ENCODE results near the gene NACC2.
"Not testable (repeated sequence)": the region's sequence is repeated elsewhere in the genome, so short reads cannot be mapped to it uniquely, and the experiment has no call there.

NACC2 gene

DNA sequence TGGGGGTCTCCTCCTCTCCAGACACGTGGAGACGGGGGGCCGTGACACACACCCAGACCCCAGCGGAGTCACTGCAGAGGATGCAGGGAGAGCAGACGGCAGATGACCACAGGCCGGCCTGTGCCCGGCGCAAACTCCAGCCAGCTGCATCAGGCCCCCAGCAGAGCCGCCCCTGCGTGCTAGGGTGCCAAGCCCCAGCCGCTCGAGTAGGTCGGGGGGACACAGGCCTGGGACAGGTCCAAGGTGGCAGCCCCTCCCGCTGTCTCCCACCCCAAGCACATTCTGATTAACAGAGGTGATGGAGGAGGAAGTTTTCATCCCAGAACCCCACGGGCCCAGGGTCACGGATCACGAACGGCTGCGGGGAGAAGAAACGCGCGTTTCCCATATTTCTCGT lies 14.4 kb downstream of the NACC2 start:
- DNase-seq (ENCODE audit: low spot score): no peak

DNA sequence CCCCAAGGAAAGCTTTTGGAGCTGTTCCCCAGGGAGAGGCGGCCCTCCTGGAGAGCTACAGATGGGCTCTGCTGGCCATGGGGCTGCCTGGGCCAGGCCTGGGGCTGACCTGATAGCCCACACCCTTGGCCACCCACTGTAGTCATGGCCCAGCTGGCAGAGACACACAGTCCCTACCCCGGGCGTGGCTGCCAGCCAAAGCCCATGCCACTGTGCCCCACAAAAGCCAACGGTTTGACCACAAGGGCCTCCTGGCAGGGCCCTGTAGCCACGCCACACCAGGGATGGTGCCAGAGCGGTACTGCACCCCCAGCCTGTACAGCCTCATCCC lies 15.2 kb downstream of the NACC2 start:
- no peak for DNase-seq (ENCODE audit: low spot score)

DNA sequence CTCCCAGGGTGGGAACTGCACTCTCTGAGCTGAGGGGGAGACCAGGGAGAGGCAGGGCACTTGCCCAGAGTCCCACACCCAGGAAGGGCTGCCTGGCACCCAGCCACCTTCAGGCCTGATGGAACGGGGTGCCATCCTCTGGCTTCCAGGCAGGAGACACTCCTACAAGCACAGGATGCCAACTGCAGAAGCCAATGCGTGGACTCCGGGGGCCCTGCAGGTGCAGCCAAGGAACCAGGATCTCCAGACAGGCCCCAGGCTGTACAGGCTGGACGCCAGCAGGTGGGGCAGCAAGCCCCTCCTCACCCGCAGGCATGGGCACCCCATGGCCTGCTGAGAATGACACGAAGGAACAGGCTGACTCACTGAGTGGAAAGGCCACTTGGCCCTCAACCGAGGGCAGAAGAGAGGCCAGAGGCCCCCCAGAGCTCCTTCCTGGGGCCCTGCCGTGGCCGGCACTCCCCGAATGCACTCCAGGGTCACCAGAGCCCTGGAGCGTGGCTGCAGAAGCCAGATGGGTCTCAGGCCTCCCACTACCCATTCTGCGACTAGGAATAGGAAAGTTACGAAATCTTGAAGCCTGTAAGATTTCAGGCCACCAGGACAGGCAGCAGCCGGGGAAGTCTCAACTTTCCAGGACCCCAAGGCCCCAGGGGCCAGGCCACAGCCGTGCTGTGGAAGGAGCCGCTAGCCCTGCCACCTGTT lies 15.7 kb downstream of the NACC2 start:
- DNase-seq (ENCODE audit: low spot score): no peak

DNA sequence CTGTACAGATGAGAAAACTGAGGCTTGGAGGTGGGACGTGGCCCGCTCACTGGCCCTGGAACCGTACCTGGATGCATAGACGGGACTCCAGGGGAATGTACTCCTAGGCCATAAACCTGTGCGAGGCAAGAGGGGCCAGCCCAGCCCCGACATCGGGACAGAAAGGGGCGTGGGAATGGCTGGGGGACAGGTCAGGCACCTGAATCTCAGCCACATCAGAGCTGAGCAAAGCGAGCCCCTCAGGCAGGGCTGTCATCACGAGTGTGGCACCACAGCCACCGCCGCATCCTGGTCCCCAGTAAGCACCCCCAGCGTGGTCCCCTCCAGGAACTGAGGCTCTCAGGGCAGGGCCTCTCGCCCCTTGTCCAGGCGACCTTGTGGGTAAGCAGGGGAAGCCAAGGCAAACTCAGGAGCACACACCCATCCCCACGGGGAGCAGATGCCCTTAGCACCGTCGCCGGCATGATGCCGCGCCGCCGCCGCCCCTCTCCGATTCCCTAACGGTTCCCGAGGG lies 16.5 kb downstream of the NACC2 start:
- DNase-seq (ENCODE audit: low spot score): no peak

DNA sequence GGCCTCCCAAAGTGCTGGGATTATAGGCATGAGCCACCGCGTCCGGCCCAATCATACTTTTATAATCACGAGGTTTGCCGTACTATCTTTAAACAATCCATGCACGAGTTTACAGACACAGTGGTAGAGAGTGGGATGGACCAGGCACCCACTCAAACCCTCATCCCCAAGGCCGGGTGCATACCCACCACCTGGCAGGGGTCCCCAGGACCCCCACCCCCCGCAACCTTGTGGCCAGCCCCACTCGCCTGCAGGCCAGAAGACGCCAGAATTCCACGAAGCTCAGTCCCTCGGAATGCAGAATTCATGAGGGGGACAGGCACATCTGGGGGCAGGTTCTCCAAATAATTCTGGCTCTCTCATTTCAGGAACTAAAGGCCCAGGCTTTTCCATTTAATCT lies 17.1 kb downstream of the NACC2 start:
- DNase-seq (ENCODE audit: low spot score): no peak

DNA sequence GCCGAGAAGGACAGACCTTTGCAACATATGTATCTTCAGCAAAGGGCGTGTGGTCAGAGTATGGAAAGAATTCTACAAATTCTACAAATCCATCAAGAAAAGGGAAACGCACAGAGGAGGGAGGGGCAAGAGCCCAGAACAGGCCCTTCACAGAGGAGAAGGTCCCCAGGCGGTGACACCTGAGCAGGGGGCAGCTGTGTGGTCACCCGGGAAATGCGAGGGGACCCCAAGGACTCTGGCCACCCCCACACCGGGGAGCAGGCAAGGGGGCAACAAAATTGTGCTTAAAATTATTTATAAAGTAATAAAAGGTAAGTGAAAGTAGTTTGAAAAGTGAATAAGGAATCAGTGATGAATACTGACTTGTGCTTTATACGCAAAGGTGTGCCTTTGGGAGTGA lies 17.6 kb downstream of the NACC2 start:
- no peak for DNase-seq (ENCODE audit: low spot score)

DNA sequence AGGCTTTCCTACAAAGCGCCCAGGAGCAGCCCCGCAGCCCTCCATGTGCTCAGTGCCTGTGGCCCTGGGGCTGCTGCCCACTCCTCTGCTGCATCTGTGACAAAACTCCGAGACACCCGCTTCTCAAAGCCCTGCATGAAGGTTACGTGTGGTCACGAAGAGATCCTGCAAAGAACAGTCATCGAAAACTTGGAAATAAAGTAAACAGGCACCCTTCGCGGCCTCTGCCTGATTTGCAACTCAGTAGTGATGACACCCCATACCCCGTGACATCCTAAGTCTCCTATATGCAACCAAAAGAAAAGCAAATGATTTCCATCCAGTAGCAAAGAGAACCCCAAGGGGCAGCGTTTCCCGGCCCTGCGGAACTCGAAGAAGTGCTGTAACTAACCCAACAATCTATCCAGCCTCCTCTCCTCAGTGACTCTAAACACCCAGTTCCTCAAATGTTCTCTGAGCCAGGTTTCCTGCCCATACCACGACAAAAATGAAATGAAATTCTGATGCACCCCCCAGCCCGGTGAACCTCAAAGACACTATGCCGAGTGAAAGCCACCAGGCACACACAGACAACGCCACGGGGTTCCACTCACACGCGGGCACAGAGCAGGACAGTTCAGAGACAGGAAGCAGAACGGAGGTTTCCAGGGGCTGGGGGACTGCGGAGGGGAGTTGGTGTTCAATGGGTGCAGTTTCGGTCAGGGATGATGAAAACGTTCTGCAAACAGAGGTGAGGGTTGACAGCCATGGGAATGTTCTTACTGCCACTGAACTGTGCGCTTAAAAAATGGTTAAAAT lies 19.0 kb downstream of the NACC2 start:
- no peak for DNase-seq (ENCODE audit: low spot score)

DNA sequence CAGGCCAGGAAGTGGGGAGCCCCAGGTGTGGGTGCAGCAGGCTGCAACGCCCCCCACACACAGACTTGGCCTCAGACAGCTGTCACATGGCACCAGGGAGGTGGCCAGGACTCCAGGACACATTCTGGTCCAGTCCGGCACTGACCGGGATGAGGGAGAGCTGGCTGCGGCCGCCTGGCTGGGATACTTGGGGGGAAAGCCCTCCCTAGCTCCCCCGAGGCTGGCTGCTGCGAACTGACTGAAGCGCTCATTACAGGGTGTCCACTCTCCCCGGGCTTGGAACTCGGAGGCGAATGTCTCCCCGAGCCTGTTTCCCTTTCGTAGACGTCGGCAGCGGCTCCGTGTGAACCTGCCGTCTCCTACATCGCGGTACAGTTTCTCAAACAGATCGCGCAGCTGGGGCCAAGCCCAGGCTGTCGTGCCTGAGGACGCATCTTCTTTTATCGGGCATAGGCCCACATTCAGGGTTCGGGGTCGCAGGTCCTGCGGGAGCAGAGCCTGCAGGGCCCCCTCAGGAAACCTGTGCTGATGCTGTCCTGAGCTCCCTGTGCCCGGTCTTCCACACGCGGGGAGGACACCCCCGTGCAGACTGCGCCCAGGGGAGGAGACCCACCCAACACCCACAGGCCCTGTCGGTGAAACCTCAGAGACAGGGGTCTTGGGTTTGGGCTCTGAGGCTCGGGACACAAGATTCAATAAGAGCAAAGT lies 19.8 kb downstream of the NACC2 start:
- no peak for DNase-seq (ENCODE audit: low spot score)

DNA sequence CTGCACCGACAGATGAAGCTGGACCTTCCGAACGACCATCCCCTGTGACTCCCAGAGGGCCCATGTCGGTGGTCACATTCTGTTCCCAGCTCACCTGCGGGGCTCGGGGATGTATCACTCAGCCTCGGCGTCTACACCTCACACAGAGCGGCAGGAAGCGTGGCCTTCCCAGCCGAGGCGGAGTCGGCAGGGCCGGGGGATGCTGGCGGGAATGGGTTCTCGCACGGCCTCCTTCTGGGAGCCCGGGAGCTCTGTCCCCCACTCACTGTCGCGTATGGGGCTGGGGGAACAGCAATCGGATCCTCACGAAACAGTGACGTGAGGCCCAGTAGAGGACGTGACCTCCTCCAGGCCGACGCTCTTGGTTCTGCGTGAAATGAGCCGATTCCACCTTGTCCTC lies 20.4 kb downstream of the NACC2 start:
- no peak for DNase-seq (ENCODE audit: low spot score)

DNA sequence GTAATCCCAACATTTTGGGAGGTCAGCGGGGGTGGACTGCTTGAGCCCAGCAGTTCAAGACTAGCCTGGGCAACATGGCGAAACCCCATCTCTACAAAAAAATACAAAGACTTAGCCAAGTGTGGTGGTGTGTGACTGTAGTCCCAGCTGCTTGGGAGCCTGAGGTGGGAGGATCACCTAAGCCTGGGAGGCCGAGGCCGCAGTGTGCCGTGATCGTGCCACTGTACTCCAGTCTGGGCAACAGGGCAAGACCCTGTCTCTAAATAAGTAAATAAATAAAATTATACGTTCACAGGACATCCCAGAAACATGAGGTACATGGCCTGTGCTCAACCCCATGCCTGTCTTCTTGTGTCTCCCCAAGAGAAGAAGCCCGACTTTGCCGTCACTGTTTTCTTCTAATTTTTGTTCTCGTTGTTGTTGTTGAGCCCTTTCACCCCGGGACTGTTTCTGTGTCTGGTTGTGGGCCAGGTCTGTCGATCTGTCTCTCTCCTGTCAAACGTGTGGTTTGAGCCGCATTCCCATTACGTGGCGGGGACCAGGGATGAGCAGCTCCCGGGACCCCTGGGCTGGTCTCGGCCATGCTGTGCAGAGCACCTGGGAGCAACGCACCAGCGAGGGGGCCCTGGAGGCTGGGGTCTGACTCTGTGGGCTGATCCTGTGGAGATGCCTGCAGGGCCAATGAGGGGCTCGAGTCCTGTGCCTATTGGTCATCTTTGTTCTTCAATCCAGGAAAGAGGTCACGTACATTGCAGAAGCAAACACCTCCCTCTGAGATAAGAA lies 32.2 kb downstream of the NACC2 start:
- no peak for DNase-seq (ENCODE audit: low spot score)

DNA sequence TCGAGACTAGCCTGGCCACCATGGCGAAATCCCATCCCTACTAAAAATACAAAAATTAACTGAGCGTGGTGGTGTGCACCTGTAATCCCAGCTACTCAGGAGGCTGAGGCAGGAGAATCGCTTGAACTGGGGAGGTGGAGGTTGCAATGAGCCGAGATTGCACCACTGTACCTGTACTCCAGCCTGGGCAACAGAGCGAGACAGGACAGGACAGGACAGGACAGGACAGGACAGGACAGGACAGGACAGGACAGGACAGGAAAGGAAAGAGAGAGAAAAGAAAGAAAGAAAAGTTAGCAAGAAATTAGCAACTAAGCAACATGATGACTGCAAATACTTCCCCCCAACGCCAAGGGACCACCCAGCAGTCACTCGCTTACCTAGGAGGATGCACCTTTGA lies 33.2 kb downstream of the NACC2 start:
- DNase-seq (ENCODE audit: low spot score): not testable (repeated sequence)

DNA sequence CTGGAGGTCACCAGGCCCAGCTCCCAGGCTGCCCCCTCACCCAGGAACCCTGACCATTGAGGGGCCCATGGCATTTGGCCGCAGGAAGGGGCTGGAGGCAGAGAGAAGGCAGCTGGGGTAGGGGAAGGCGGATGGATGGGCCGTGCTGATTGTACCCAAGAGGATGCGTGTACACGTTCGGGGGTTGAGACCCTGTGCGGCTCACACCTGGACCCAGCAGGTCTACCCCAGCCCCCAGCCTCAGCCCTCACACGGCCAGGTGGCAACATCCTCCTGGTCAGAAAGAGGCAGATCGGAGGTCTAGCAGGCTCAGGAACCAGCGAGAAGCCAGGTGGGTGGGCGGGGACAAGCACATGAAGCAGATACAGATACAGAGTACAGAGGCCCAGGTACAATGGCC lies 33.7 kb downstream of the NACC2 start:
- no peak for DNase-seq (ENCODE audit: low spot score)

DNA sequence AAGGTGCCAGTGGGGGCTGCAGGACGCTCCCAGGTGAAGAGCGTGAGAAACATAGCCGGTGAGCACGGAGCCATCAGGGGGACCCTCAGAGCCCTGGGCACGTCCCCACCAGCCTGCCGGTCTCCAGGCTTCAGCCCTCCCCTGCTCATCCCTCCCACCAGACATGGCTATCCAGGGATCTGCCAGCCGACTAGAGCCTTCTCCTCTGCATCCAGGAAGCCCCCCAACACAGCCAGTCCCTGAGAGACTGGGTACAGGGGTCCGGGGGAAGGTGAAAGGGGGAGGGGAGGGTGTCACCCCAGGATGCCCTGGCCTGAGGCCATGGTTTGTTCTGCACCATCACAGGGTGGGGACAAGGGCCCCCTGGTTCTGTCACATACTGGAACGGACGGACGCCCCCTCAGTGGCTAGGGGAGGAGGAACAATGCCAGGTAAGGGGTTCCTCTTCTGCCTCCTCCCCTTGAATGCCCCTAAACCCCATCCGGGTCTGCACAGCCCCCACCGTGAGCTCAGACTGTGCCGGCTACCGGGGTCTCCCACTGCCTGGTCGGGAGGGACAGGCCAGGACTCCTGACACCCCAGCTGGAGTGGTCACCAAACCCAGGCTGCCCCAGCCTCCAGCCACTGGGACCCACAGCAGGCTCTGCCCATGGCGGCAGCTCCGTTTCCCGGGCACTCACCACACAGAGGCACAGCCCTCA lies 34.3 kb downstream of the NACC2 start:
- no peak for DNase-seq (ENCODE audit: low spot score)

DNA sequence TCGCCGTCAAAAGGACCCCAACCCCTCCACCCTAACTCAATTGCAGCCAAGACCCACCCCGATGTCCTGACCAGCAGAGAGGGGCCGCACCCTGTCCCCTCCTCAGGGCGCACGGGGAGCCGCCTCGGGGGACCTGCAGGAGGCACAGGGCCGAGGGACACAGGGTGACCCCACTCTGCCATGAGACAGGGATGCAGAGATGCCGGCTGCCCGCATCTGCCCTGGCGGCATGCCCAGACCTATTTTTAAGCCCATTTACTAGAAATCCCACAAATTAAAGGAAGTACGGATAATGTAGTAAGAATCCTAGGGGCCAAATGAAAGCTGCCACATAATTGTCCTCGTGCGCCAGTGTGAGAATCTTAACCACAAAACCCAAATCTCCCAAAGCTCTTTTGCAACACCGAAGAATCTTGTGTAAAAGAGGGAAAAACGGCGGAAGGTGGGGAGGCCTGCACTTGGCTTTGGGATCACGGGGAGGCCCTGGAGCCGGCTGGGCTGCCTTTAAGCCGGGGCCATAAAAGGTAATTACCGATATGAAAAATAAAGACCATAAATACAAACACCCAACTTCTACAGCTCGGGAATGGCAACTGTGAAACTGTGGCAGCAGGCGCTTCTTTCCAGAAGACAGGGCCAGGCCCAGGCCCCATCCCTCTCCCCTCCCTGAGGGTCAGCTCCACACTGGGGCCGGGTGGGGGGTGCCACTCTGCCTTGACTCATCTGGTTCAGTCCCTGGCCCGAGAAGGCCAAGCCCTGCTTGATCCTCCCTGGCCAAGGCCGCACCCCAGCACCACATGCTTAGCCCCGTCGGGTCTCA lies 35.0 kb downstream of the NACC2 start:
- DNase-seq (ENCODE audit: low spot score): no peak

DNA sequence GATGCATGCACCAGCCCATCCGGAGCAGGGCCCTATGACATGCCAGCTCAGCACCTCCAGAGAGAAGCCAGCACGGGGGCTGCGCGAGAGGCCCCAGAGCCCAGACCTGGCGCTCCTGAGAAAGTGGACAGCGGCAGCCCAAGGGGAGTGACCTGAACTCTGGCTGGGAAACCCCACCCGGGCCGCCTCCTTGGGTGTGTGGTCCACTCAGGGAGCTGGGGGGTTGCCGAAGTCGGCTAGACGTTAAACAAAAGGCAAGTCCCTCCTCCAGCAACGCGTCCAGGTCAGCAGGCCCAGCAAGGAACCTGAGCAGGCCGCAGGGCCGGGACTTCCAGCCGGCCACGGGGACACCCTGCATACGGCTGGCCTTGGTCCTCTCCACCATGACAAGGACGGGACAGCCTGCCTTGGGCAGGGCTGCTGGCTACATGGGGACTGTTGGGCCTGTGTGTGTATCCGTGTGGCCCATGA lies 35.7 kb downstream of the NACC2 start:
- no peak for DNase-seq (ENCODE audit: low spot score)

DNA sequence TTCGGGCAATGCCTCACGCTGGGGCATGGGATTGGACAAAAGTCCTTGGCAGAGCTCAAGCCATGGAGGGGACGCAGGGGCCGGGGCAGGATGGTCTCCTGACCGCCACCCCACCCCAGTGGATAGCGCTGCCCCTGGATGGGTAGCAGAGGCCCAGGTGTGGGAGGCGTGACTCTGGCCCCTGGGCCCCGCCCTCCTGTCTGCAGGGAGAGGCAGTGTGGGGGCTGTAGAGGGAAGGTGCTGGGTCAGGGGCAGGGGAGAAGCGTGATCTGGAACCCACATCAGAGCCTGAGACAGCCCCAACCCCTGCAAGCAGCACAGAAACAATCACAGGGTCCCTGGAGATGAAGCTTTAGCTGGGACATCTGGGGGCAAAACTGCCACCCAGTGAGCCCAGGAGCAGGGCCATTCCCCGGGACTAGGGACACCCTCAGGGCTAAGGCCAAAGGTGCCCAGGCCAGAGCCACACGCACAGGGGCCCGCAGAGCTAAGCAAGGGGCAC lies 36.2 kb downstream of the NACC2 start:
- DNase-seq (ENCODE audit: low spot score): no peak

DNA sequence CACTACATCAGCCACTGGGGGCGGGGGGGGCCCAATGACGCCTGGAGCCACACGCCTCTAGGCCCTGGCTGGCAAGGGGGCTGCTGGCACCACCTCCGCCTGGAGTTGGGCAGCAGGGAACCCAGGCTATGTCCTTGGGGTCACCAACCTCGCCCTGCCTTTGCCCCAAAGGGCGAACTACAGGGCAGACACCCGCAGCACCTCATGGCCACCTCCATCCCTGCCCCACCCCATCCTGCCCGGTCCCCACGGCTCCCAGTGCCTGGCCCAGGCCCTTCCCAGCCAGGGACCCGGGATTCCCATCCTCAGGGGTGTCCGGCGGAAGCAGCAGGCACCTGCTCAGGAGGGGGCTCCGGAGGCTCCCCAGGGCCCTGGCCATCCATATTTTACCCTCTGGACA lies 37.0 kb downstream of the NACC2 start:
- DNase-seq (ENCODE audit: low spot score): no peak

DNA sequence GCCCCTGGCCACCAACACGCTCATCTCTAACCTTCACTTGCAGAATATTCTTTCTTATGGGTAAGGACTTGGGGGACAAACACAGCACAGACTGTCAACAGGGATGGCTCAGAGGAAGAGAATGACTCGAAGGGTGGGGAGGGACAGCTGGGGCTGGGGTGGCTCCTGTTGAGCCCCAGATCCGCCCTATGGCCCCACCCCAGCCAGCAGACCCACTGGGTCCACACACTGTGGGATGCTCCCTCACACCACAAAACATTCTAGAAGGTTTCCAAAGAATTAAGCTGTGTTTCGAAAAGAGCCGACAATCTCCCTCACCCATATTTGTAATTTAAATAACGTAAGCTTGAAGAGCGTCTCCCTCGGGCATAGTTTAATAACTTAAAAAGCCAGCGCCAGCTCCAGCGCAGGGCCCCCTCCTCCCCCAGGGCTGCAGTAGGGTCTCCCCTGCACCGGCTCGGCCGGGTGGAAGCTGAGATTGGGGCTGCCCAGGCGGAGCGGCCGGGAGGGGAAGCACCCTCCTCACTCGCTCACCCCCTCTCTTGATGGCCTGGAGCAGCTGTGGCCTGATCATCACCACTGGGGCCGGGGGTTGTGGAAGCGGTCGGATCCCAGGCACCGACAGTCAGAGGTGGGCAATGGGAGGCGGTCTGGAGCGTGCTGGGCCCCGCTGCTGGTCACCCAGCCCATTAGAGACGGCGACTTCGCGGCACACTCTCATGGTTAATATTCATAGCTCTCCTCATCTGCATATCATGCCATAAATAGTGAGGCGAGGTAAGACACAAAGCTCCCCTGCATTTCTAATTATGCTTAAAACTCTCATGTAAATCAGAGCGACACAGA lies 37.6 kb downstream of the NACC2 start:
- no peak for DNase-seq (ENCODE audit: low spot score)

DNA sequence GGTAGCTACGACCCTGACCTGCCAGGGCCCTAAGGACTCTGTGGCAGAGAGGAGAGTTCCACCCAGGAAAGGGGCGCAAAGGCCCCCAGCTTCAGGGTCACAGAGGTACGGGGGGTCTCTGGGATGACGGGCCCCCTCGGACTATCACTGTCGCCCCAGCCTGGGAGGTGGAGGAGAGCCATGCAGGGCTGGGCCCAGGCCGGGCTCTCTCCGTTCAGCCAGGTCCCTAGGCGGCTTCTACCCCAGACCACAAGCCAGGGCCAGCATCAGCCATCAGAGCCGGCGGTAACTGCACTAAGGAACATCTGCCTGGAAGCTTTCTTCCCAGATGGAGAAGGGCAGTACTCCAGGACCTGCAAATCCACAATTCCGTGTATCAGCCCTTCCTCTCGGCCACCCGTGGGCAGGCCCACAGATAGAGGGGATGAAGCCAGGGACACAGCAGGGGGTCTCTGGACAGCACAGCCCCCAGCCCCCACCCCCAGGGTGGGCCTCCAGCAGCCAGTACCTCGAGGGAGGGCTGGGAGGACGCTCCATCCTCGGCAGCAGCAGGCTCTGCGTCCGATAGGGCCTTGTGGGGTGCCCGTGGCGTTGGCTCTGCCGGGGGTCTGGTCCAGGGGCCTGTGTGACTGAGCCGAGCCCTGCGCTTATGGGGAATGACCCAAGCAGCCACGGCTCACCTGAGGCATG lies 38.4 kb downstream of the NACC2 start:
- DNase-seq (ENCODE audit: low spot score): no peak

All from RKO (cell line).